Esophagus squamous epithelium (tissue), 4 donors: ENCODE results near the gene UBE3C.

Source experiments
- POLR2A ChIP-seq, 4 donors: fragments of 450-650 bp; IDR thresholded peaks; one replicate each; pipeline ENCODE4 v1.6.1; 2017; ENCODE audit warnings: antibody characterized with exemption in 4 of 4, mild to moderate bottlenecking in 4 of 4, moderate library complexity in 3 of 4
- TF ChIP-seq, protein P1 (sequence below), 6 experiments: fragments of 450-650 bp in 4 of 6; fragments of 200-600 bp in 2 of 6; sonication (generic) in 2 of 6; IDR thresholded peaks; one replicate each; pipeline ENCODE4 v1.5.1; 2016 to 2019; ENCODE audit warnings: antibody characterized with exemption in 6 of 6, mild to moderate bottlenecking in 4 of 6, moderate library complexity in 4 of 6

DNA sequence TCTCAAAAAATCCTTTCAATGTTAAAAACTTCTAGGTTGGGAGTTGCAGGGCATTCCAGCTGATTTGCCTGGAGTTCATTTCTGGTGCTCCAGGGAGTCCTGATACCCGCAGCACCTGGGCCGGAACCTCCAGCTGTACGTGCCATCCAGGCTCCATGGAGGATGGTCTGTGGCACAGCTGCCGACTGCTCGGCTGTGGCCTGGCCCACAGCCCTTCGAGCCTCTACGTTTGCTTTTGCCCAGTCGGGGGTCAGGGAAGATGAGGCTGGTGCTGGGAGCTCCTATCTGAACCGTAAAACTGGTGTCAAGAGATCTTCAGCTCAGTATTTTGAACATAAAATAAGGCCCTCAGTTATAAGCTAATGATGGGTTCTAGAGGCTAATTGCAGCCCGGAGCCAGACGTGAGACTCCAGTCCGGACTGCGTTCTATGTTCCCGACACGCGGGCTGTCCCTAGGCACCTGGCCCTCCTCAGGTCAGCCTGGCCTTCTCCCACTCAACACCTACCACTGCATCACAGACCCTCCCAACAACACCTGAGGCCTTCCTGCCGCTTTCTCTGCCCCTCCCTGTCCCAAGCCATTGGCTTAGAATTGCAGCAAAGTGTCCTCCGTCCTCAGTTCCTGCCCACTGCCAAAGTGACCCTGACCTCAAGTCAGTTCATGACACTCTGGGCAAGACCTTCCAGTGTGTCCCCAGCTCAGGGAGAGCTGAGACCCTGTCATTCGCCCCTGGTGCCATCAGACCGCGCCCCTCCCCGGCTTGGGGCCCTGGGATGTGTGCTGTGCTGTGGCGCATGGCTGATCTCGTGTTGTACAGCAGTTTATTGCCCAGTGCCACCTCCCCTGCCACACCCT lies 133.9 kb downstream of the UBE3C start:
- TF ChIP-seq, protein P1, sequence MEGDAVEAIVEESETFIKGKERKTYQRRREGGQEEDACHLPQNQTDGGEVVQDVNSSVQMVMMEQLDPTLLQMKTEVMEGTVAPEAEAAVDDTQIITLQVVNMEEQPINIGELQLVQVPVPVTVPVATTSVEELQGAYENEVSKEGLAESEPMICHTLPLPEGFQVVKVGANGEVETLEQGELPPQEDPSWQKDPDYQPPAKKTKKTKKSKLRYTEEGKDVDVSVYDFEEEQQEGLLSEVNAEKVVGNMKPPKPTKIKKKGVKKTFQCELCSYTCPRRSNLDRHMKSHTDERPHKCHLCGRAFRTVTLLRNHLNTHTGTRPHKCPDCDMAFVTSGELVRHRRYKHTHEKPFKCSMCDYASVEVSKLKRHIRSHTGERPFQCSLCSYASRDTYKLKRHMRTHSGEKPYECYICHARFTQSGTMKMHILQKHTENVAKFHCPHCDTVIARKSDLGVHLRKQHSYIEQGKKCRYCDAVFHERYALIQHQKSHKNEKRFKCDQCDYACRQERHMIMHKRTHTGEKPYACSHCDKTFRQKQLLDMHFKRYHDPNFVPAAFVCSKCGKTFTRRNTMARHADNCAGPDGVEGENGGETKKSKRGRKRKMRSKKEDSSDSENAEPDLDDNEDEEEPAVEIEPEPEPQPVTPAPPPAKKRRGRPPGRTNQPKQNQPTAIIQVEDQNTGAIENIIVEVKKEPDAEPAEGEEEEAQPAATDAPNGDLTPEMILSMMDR (IDR thresholded peaks at IDR 0.05), result no peak
- no peak for TF ChIP-seq POLR2A (IDR thresholded peaks at IDR 0.05)
